ENCODE data around the gene CFAP52.

The CFAP52 gene

DNA sequence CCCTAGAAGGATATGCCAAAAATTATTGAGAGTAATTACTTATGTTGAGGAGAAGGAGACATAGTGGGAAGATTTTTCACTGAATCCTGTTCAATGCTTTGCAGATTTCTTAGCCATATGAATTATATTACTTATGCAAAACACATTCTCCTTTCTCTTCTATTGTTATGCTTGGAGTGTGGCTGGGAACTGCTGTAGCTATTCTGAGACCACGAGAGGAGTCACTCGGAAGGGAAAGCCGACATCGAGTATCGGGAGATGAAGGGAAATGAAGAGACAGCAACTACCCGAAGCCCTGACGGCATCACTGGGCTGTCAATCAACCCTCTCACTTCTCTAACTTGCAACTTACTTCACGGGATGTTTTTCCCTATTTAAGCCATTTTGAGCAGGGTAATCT is 40.4 kb upstream of the CFAP52 start (continued):
- TF ChIP-seq ZSCAN30 (tag by site-specific recombination; IDR thresholded peaks at IDR 0.05) (no peak), SP7 (tag by site-specific recombination; IDR thresholded peaks at IDR 0.05) (no peak), ZBTB17 (tag by site-specific recombination; IDR thresholded peaks at IDR 0.05) (no peak), ZNF174 (tag by site-specific recombination; IDR thresholded peaks at IDR 0.05) (no peak)
- TF ChIP-seq, protein P1, sequence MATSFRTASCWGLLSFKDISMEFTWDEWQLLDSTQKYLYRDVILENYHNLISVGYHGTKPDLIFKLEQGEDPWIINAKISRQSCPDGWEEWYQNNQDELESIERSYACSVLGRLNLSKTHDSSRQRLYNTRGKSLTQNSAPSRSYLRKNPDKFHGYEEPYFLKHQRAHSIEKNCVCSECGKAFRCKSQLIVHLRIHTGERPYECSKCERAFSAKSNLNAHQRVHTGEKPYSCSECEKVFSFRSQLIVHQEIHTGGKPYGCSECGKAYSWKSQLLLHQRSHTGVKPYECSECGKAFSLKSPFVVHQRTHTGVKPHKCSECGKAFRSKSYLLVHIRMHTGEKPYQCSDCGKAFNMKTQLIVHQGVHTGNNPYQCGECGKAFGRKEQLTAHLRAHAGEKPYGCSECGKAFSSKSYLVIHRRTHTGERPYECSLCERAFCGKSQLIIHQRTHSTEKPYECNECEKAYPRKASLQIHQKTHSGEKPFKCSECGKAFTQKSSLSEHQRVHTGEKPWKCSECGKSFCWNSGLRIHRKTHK (tag by site-specific recombination; IDR thresholded peaks at IDR 0.05): no peak

DNA sequence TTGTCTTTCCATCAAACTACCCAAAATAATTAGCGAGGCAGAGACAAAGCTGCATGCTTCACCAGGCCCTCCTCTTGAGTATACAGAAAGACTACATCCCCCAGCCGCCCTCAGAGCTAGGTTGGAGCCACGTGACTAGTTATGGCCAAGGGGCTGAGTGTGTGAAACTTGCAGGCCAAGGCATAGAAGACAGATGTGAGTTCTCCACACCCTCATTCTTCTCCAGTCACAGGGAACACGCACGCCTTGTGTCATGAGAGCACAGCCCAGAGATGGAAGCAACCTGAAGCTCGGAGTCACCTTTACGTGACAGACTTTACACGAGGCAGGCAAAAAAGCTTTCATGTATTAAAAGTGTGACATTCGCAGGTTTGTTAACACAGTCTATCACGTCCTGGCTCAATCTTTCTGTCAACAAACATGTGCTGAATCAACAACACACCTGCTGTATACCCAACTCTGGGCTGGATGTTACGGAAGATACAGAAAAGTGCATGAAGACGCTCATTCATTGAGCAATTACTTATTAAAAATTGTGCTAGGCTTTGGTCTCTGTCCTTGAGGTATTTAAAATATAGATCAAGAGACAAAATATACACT is 39.2 kb upstream of the CFAP52 start:
- TF ChIP-seq ZBTB21 (tag by site-specific recombination; IDR thresholded peaks at IDR 0.05): no peak
- TF ChIP-seq ZNF350 (tag by site-specific recombination; IDR thresholded peaks at IDR 0.05): no peak
- no peak for TF ChIP-seq ZBTB48 (tag by site-specific recombination; IDR thresholded peaks at IDR 0.05)
- TF ChIP-seq ZNF354C (tag by site-specific recombination; IDR thresholded peaks at IDR 0.05; ENCODE audit: borderline replicate concordance, low read depth): no peak
- TF ChIP-seq PRDM1 (tag by site-specific recombination; IDR thresholded peaks at IDR 0.05): no peak
- no peak for TF ChIP-seq ZNF530 (tag by site-specific recombination; IDR thresholded peaks at IDR 0.05; ENCODE audit: low read depth)
- no peak for TF ChIP-seq ZNF76 (tag by site-specific recombination; IDR thresholded peaks at IDR 0.05; ENCODE audit: borderline replicate concordance, low read depth)
- no peak for TF ChIP-seq ZNF596 (tag by site-specific recombination; IDR thresholded peaks at IDR 0.05)
- TF ChIP-seq ZNF169 (tag by site-specific recombination; IDR thresholded peaks at IDR 0.05): no peak
- no peak for TF ChIP-seq OSR2 (tag by site-specific recombination; IDR thresholded peaks at IDR 0.05)
- no peak for TF ChIP-seq ZNF48 (tag by site-specific recombination; IDR thresholded peaks at IDR 0.05)
- no peak for TF ChIP-seq ZNF639 (tag by site-specific recombination; IDR thresholded peaks at IDR 0.05)
- no peak overlapping the region for H3K27ac ChIP-seq (ENCODE audit: extremely low read depth, low read depth, low read length)
- H3K9me3 ChIP-seq (ENCODE audit: control insufficient read depth, insufficient read depth, low read depth, low read length): no peaks in the 10 kb centered on the region
- no peak overlapping the region for H3K4me3 ChIP-seq (ENCODE audit: low read depth, low read length)
- ChIA-PET CTCF (interaction anchor here (0.6 to 1.3 kb wide), 5 partner anchors 8 to 421 kb away, joined by 3 to 4 read pairs (median 4); no protein-coding TSS in a partner anchor), POLR2A (no interaction called here)
- H3K4me1 ChIP-seq (ENCODE audit: control insufficient read depth, insufficient read depth, low read length): no peaks in the 10 kb centered on the region
- peaks cover 0 to 4% of the 10 kb centered on the region in 2 experiments; a peak in 1 of 3 replicates for H3K36me3 ChIP-seq (ENCODE audit: control insufficient read depth in 2 of 2, insufficient read depth in 1 of 2, low read length in 2 of 2)

DNA sequence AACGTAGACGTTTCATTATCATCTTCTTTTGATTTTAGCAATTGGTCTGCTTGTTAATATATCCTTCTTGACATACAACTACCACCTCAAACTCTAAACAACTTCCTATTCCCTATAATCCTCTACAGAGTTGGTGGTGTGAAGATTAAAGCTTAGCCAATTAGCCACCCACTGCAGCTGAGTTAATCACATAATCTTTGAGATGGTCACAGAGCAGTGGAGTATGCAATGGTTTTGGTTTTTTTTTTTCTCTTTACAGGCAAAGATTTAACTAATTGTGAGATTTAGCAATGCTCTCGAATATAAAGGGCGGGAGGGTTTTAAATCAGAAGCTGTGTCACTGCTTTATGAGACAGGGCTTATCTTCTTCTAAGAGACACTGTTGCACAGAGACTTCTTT is 37.8 kb upstream of the CFAP52 start:
- CTCF ChIA-PET: interaction anchor here (0.6 to 1.3 kb wide), 4 partner anchors 15 to 756 kb away, joined by 3 to 5 read pairs (median 3); no protein-coding TSS in a partner anchor
- peaks cover 0 to 4% of the 10 kb centered on the region in 2 experiments; a peak in 1 of 3 replicates for H3K36me3 ChIP-seq (ENCODE audit: control insufficient read depth in 2 of 2, insufficient read depth in 1 of 2, low read length in 2 of 2)
- H3K9me3 ChIP-seq (ENCODE audit: control insufficient read depth, insufficient read depth, low read depth, low read length): no peaks in the 10 kb centered on the region
- no peak overlapping the region for H3K4me3 ChIP-seq (ENCODE audit: low read depth, low read length)
- no peaks in the 10 kb centered on the region for H3K4me1 ChIP-seq (ENCODE audit: control insufficient read depth, insufficient read depth, low read length)
- POLR2A ChIA-PET: no interaction called here
- H3K27ac ChIP-seq (ENCODE audit: extremely low read depth, low read depth, low read length): no peak overlapping the region
- TF ChIP-seq ZNF391 (tag by site-specific recombination; IDR thresholded peaks at IDR 0.05; ENCODE audit: borderline replicate concordance, low read depth) (no peak), ZNF169 (tag by site-specific recombination; IDR thresholded peaks at IDR 0.05) (no peak)

DNA sequence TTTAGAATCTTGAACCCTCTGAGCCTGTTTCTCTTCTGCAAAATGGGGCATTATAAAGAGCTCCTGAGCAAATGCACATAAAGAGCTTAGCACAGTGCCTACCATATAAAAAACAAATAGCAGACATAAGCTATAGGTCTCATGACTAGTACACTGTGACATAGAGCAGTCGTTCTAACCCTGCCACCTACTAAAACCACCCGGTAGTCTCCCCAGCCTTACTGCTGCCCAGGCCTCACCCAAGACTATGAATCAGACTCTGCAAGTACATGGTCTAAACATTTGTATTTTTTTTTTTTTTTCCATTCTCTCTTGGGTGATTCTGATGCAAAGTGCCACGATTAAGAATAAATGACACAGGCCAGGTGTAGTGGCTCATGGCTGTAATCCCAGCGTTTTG is 34.7 kb upstream of the CFAP52 start:
- POLR2A ChIA-PET: no interaction called here
- Histone ChIP-seq H3K4me3 (ENCODE audit: low read depth, low read length) (no peak overlapping the region), H3K36me3 (ENCODE audit: control insufficient read depth in 2 of 2, insufficient read depth in 1 of 2, low read length in 2 of 2) (no peaks in the 10 kb centered on the region; a peak in 1 of 3 replicates), H3K27ac (ENCODE audit: extremely low read depth, low read depth, low read length) (no peak overlapping the region), H3K4me1 (ENCODE audit: control insufficient read depth, insufficient read depth, low read length) (no peaks in the 10 kb centered on the region), H3K9me3 (ENCODE audit: control insufficient read depth, insufficient read depth, low read depth, low read length) (no peaks in the 10 kb centered on the region)
- CTCF ChIA-PET: interaction anchor here (1.6 kb wide), 1 partner anchor 544 kb away, joined by 9 read pairs; no protein-coding TSS in a partner anchor
- TF ChIP-seq HOXC10 (CRISPR knock-in tag; IDR thresholded peaks at IDR 0.05) (no peak), ZNF211 (tag by site-specific recombination; IDR thresholded peaks at IDR 0.05; ENCODE audit: low read depth) (no peak), KLF10 (tag by site-specific recombination; IDR thresholded peaks at IDR 0.05) (no peak)
- TF ChIP-seq, protein P2, sequence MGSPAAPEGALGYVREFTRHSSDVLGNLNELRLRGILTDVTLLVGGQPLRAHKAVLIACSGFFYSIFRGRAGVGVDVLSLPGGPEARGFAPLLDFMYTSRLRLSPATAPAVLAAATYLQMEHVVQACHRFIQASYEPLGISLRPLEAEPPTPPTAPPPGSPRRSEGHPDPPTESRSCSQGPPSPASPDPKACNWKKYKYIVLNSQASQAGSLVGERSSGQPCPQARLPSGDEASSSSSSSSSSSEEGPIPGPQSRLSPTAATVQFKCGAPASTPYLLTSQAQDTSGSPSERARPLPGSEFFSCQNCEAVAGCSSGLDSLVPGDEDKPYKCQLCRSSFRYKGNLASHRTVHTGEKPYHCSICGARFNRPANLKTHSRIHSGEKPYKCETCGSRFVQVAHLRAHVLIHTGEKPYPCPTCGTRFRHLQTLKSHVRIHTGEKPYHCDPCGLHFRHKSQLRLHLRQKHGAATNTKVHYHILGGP (tag by site-specific recombination; IDR thresholded peaks at IDR 0.05): no peak

All from HEK293 (cell line).